B cell (primary cell): ENCODE data around the gene PSMB3. TPM values are rescaled to one million over a fixed set of nuclear protein-coding genes. Genes with fewer than 3 reads are reported as not detected.

Experiments used
- ATAC-seq: fragments of 200-7000 bp; cut with Tn5 transposase; one replicate; pipeline ENCODE4 v1.10.0; 2021; ENCODE audit warnings: low read depth, mild to moderate bottlenecking, moderate number of reproducible peaks, moderate library complexity
- CTCF ChIA-PET: fragments of 350-600 bp; sonication (Branson Sonifier 250); formaldehyde crosslinking; loops from one replicate; lab custom pipeline; 2021; ENCODE audit warnings: antibody characterized with exemption, inconsistent platforms; lab: Charles Lee
- POLR2A ChIA-PET: fragments of 350-600 bp; sonication (Branson Sonifier 250); formaldehyde crosslinking; loops from one replicate; lab custom pipeline; 2021; ENCODE audit warnings: antibody characterized with exemption; lab: Charles Lee
- DNase-seq: peaks from one replicate; pipeline ENCODE4 v3.0.0; 2013
- H2AFZ ChIP-seq: 2 replicates; pipeline ENCODE4 v1.6.1; 2012; ENCODE audit warnings: mild to moderate bottlenecking, low read depth, low read length; ENCODE audit not compliant: insufficient read depth, poor library complexity, severe bottlenecking
- H3K27ac ChIP-seq, 2 donors: 1 replicate in 1 of 2; 2 replicates in 1 of 2; pipeline ENCODE4 v1.5.1; 2012 to 2013; ENCODE audit warnings: low read length in 2 of 2, mild to moderate bottlenecking in 2 of 2, moderate library complexity in 1 of 2
- H3K27me3 ChIP-seq, 4 experiments: fragments of 200-600 bp in 1 of 4; sonication (generic) in 1 of 4; replicated peaks in 1 of 4; 1 replicate in 2 of 4; 2 replicates in 2 of 4; pipeline versions ENCODE4 v1.6.1 to v1.7.0; 2013 to 2016; ENCODE audit warnings: low read length in 3 of 4, mild to moderate bottlenecking in 2 of 4, mixed read lengths in 1 of 4, moderate library complexity in 1 of 4; ENCODE audit not compliant: insufficient read depth in 4 of 4, control insufficient read depth in 3 of 4; ENCODE audit errors: control extremely low read depth in 1 of 4
- H3K36me3 ChIP-seq, 2 experiments: replicated peaks in 1 of 2; 1 replicate in 1 of 2; 2 replicates in 1 of 2; pipeline versions ENCODE4 v1.6.1 to v1.7.1; 2013; ENCODE audit warnings: low read length in 1 of 2; ENCODE audit not compliant: insufficient read depth in 2 of 2, control insufficient read depth in 1 of 2; ENCODE audit errors: control extremely low read depth in 1 of 2, extremely low read depth in 1 of 2
- H3K4me1 ChIP-seq, 2 donors: fragments of 200-600 bp in 1 of 2; sonication (generic) in 1 of 2; 1 replicate in 1 of 2; 2 replicates in 1 of 2; pipeline versions ENCODE4 v1.5.1 to v1.6.1; 2013 to 2017; ENCODE audit warnings: low read length in 2 of 2; ENCODE audit not compliant: control insufficient read depth in 2 of 2, insufficient read depth in 2 of 2
- H3K4me2 ChIP-seq: replicated peaks from 2 replicates; pipeline ENCODE3; 2012; ENCODE audit warnings: mild to moderate bottlenecking, low read depth, low read length; ENCODE audit not compliant: poor library complexity, severe bottlenecking
- H3K4me3 ChIP-seq, 5 experiments: fragments of 200-600 bp in 1 of 5; sonication (generic) in 1 of 5; 1 replicate in 3 of 5; 2 replicates in 2 of 5; pipeline versions ENCODE4 v1.5.1 to v1.7.0; 2011 to 2016; ENCODE audit warnings: low read length in 4 of 5, mild to moderate bottlenecking in 4 of 5, low read depth in 2 of 5, control low read depth in 1 of 5, moderate library complexity in 1 of 5; ENCODE audit not compliant: insufficient read depth in 1 of 5; ENCODE audit errors: control extremely low read depth in 1 of 5, extremely low read depth in 1 of 5
- H3K79me2 ChIP-seq: fragments of 200-600 bp; sonication (generic); one replicate; pipeline ENCODE4 v1.6.0; 2016; ENCODE audit warnings: low read length; ENCODE audit not compliant: control insufficient read depth, insufficient read depth
- H3K9ac ChIP-seq: fragments of 200-600 bp; sonication (generic); 2 replicates; pipeline ENCODE4 v1.6.1; 2017; ENCODE audit warnings: mild to moderate bottlenecking, low read length, moderate library complexity
- H3K9me3 ChIP-seq, 3 donors: one replicate each; pipeline versions ENCODE4 v1.6.1 to v1.7.1; 2013; ENCODE audit warnings: low read length in 2 of 3; ENCODE audit not compliant: control insufficient read depth in 2 of 3, insufficient read depth in 1 of 3; ENCODE audit errors: control extremely low read depth in 1 of 3
- H4K20me1 ChIP-seq: 2 replicates; pipeline ENCODE4 v1.6.0; 2012; ENCODE audit warnings: mild to moderate bottlenecking, low read length; ENCODE audit not compliant: insufficient read depth, control insufficient read depth, poor library complexity, severe bottlenecking
- H3K27ac Mint-ChIP-seq: one replicate; pipeline ENCODE4 v1.8.0; 2021; ENCODE audit warnings: mixed read lengths
- H3K27me3 Mint-ChIP-seq: one replicate; pipeline ENCODE4 v1.8.0; 2021; ENCODE audit warnings: mixed read lengths
- H3K4me1 Mint-ChIP-seq: one replicate; pipeline ENCODE4 v1.8.0; 2021; ENCODE audit warnings: mixed read lengths
- H3K4me3 Mint-ChIP-seq: one replicate; pipeline ENCODE4 v1.8.0; 2021; ENCODE audit warnings: mixed read lengths
- H3K9me3 Mint-ChIP-seq: one replicate; pipeline ENCODE4 v1.8.0; 2022; ENCODE audit warnings: mixed read lengths; ENCODE audit not compliant: insufficient read depth
- EZH2 ChIP-seq: IDR thresholded peaks from 2 replicates; pipeline ENCODE4 v1.6.1; 2012; ENCODE audit warnings: borderline replicate concordance, low read depth, mild to moderate bottlenecking, moderate library complexity, low read length; ENCODE audit not compliant: insufficient read depth, poor library complexity, severe bottlenecking
- WGBS: methylation state at CpG from one replicate; pipeline ENCODE4 v1.1.5; 2013; ENCODE audit warnings: missing lambda C conversion rate; ENCODE audit not compliant: insufficient coverage; 5-methylcytosine and 5-hydroxymethylcytosine counted together
- intact Hi-C: fragments of 100-400 bp; cut with micrococcal nuclease; formaldehyde crosslinking; loops from one replicate; pipeline ENCODE4 v1.10.0; 2022
- polyA plus RNA-seq: library from polyadenylated mRNA; depleted of rRNA; stranded (reverse); fragments of >200 nt; gene quantifications from 2 replicates; pipeline ENCODE4 v1.2.3, GENCODE V29; 2012
- total RNA-seq, 2 donors: library from RNA; stranded (reverse); fragments of 120-200 nt in 1 of 2; gene quantifications; 1 replicate in 1 of 2; 2 replicates in 1 of 2; pipeline versions ENCODE4 v1.2.3 to v1.2.4, GENCODE V29; 2013 to 2022
- TF ChIP-seq, protein P1 (sequence below): fragments of 200-600 bp; IDR thresholded peaks from one replicate; pipeline ENCODE4 v1.8.0; 2022; ENCODE audit warnings: antibody characterized with exemption, mild to moderate bottlenecking

PSMB3 gene
- total and polyA plus RNA-seq, 2 donors (not counting 1 experiment from before 2014, with no cell fraction given) = 109 to 184 TPM

DNA sequence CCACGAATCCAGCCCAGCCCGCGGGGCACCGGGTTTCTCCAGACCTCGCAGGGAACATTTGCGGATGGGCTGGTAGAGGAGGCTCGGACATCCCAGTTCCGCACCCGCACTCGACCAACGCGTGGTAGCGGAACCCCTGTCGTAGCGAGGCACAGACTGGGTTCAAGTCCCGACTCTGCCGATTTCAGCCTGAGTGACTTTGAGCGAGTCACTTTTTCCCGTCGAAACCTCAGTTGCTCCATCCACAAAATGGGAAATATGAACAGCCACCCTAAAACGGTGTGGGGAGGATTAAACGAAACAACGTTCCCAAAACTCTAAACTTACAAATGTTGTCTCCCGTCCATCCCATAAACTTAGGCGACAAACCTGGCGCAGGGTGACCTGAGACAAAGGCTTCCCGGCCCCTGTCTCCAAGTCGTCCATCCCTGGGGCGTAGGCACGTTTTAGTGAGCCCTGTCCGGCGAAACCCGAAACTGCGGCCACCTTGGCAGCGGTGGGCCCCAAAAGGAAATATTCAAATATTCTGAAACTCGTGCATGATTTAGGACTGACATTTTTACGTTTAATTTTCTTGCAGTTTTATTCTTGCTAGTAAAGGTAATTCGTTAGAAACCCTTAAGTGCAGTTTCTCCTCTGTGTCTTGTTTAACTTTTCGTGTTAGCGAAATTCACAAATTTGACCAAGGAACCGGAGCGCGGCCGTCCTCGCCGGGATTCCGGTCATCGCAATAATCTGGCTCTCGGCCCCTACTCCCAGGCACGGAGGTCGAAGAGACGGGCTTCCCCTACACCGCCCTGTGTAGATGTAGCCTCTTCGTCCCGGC lies 49.4 kb upstream of the PSMB3 start:
- intact Hi-C loops = loop anchor here (2.0 kb wide), 1 partner anchor 98 kb away; no protein-coding TSS in a partner anchor
- Mint-ChIP-seq H3K27ac (peak overlapping the region; percentile 99), H3K27me3 (no peaks in the 10 kb centered on the region), H3K9me3 (no peaks in the 10 kb centered on the region), H3K4me1 (peaks cover 55% of the 10 kb centered on the region), H3K4me3 (peak overlapping the region; percentile 99)
- H3K4me3 ChIP-seq = peak overlapping the region; percentile 76 to 95 (median 93)
- peak overlapping the region; percentile 94 for H3K9ac ChIP-seq
- WGBS = 2% methylated on average over 51 of the region's 55 CpGs
- peaks cover 0 to 9% of the 10 kb centered on the region in 2 experiments for H3K36me3 ChIP-seq
- peaks cover 26% of the 10 kb centered on the region for H3K79me2 ChIP-seq
- H4K20me1 ChIP-seq = peaks cover 24% of the 10 kb centered on the region
- no peaks in the 10 kb centered on the region for H3K9me3 ChIP-seq
- TF ChIP-seq, protein P1, sequence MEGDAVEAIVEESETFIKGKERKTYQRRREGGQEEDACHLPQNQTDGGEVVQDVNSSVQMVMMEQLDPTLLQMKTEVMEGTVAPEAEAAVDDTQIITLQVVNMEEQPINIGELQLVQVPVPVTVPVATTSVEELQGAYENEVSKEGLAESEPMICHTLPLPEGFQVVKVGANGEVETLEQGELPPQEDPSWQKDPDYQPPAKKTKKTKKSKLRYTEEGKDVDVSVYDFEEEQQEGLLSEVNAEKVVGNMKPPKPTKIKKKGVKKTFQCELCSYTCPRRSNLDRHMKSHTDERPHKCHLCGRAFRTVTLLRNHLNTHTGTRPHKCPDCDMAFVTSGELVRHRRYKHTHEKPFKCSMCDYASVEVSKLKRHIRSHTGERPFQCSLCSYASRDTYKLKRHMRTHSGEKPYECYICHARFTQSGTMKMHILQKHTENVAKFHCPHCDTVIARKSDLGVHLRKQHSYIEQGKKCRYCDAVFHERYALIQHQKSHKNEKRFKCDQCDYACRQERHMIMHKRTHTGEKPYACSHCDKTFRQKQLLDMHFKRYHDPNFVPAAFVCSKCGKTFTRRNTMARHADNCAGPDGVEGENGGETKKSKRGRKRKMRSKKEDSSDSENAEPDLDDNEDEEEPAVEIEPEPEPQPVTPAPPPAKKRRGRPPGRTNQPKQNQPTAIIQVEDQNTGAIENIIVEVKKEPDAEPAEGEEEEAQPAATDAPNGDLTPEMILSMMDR = no peak
- no peak for TF ChIP-seq EZH2
- H3K4me1 ChIP-seq = peaks cover 20 to 56% of the 10 kb centered on the region in 2 donors
- H3K27me3 ChIP-seq = no peaks in the 10 kb centered on the region
- ATAC-seq (peak; percentile 0), DNase-seq (no peak)
- CTCF ChIA-PET = interaction anchor here (1.3 to 3.0 kb wide), 2 partner anchors 25 to 32 kb away, joined by 4 to 13 read pairs; no protein-coding TSS in a partner anchor
- peak overlapping the region; percentile 91 for H2AFZ ChIP-seq
- H3K27ac ChIP-seq = peak overlapping the region; percentile 91 to 97
- peak overlapping the region; percentile 98 for H3K4me2 ChIP-seq
- POLR2A ChIA-PET = interaction anchor here (0.8 kb wide), 1 partner anchor 49 kb away, joined by 3 read pairs; the partner anchor contains the start of gene PSMB3
